Stimulated activated CD4-positive, alpha-beta T cell treated with anti-CD3 and anti-CD28 coated beads, Interleukin-1b, Interleukin-23, amount 100 ng/mL, for 48 hours (primary cell): ENCODE data around the gene ATAT1.

ENCODE experiments used
- DNase-seq: peaks from one replicate; pipeline ENCODE4 v3.0.0-alpha.2; 2020

The ATAT1 gene

DNA sequence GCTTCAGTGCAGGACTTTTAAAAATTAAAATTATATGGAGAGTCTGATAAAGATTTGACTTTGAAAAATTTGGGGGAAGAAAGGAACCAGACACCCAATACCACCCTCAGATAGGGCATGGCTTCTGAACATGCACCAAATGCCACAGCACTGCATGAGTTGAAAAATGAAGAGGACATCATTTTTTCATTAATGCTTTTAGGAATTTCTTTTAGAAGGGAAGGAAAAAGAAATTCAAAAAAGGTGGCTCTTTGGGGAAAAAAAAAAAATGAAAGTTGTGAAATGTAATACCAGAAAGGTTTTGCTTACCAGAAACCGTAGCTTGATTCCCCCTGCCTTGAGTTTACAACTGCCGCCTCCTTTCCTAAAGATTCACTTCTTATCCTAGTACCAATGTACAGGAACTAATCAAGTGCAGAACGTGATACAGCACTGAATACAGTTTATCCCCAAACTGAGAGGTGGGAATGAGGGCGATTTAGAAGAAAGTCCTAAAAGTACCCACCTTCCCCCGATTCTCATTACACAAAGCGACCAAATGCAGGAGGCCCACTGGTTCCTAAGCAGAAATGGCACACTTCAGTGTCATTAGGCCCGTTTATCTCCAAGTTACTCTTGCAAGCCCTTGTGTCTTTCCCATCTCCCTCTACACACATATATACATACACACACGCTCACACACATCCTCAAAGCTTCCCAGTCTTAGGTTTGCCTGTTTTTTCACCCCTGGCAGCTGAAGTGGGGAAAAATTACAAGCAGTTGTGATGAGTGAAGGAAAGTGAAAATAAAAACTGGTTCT, 12.4 kb upstream of the ATAT1 start:
- DNase-seq = no peak

- DNase-seq = peak; percentile 87
Measured at GRCh38 chr6:30614843-30615218, 11.8 kb upstream of the ATAT1 start.

GRCh38 chr6:30615219-30615957, 11.3 kb upstream of the ATAT1 start:
- DNase-seq = peak; percentile 28

DNA sequence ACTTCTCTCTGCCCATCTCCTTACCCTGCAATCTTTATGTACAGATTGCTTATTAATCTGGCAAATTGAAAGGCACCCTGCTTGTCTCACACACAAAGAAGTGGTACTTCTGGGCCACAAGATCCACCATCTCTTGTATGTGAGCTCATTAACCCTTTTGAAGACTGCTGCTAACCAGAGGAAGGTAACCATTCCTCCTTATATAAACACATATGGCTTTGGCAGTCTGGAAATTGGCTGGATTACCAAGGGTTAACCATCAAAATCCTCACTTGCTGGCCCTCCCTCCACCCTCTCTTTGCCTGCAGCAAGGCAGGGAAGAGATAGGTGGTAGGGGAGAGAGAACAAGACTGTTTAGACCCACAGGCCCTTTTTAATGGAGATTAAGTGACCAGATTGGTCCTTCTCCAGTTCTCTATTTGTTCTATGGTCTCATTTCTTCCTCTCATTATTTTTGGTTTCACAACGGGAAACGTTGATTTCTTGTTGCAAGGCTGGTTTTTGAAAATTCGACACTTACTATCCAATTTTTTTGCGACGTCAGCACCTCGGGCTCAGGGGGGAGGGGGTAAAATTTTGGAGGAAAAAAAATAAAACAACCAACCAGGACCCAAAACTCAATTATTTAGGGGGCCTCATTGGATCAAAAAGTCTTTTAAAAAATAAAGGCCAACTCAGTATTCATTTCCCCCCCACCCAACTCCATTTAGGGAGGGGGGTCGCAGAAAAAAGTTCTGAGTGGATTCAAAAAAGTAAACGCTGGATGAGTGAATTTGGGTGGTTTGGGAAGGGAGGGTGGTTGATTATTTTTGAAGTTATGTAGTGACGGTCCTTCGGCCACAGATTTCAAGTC, 10.5 kb upstream of the ATAT1 start:
- DNase-seq = no peak

GRCh38 chr6:30616811-30617564, 9.7 kb upstream of the ATAT1 start, which contains the start of gene PPP1R10:
Gene PPP1R10 (minus strand): TSS chr6:30617243. CDS start chr6:30609944, 7,299 bp downstream.
- peak; percentile 99 for DNase-seq

- peak; percentile 98 for DNase-seq
Measured at GRCh38 chr6:30617565-30618269, 9.0 kb upstream of the ATAT1 start, which contains the start of gene MRPS18B. Gene MRPS18B (plus strand): TSS chr6:30617840. CDS start chr6:30617866, 26 bp downstream.

GRCh38 chr6:30618270-30618797, 8.3 kb upstream of the ATAT1 start:
- DNase-seq = no peak

DNA sequence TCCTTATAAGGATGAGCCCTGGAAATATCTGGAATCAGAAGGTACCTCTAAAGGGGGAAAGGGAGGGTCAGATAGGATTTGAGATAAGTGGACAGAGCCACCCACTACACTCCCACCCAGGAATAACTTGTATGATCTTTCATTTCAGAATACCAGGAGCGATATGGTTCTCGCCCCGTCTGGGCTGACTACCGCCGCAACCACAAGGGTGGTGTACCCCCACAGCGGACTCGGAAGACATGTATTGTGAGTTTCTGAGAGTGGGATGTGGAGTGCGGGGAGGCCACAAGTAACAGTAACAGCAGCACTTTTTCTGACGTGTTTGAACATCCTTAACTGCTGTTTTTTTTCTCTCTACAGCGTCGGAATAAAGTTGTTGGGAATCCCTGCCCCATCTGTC, 7.1 kb upstream of the ATAT1 start:
- DNase-seq = no peak

- no peak for DNase-seq
Measured at GRCh38 chr6:30625511-30625910, 1.2 kb upstream of the ATAT1 start.

DNA sequence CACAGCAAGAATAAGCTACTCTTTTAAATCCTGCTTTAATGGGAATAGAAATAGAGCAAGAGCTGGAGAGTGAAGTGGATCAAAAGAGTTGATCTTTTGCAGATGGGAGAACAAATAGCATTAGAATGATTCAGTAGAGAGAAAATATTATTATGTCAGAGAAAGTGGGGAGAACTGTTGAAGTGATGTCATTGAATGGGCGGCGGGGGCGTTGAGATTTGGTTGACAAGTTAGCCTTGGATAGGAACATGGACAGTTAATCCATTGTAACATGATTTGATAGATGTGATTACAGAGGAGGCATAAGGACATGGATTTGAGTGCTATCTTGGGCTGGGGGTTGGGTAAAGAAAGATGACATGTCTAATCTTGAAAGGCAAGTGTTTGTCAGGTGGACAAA, 9.2 kb downstream of the ATAT1 start:
- no peak for DNase-seq

GRCh38 chr6:30640481-30640880, 13.8 kb downstream of the ATAT1 start:
- DNase-seq = no peak

DNA sequence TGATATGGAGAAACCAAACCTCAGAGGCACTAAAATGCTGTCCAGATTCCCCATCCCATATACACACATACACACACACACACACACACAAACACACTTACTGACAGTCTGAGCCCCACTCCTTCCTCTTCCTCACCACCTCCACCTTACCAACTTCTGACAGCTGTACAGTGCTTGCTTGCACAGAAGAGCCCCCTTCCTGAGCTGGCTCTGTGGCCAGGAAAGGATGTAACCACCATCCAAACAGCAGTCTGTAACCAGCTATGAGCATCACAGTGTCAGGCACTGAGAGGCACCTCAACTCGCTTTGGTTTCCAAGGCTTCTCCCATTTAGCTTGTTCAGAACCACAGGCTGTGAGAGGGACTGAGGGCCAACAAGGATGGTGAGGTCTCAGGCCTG, 14.4 kb downstream of the ATAT1 start:
- DNase-seq = no peak

DNA sequence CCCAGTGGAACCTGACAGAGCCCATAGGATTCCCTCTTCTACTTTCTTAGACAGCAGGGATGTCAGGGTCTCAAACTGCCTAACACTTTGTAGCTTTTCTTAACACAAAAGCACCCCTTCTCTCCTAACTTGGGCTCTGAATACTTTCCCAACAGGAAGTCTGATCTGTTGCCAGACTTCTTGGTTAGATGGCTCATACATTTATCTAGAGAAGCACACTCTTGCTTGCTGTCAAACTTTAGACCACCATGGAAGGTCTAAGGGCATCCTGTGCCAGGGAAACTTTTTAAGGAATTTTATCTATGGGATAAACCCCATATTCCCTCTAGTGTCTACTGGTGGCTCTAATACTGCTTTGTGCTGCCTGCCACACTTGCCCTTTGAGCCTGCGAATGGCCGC, 17.0 kb downstream of the ATAT1 start:
- no peak for DNase-seq

DNA sequence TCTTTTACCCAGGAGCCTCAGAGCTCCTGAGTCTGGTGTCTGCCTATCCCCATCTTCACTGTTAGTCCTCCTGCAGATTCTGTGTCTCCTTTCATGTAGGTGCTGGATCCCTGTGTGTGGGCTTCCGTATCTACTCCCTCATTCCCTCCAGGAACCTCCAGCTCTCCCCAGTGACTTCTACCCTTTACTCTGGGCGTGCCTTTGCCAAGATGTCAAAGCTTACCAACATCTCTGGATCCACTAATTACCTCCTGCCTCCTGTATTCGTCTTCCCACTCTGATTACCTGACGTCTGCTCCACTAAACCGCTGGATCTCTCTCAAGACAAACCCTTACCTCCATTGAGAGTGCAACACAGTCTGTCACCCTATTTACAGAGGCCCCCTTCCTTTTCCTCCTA, 18.1 kb downstream of the ATAT1 start:
- no peak for DNase-seq

DNA sequence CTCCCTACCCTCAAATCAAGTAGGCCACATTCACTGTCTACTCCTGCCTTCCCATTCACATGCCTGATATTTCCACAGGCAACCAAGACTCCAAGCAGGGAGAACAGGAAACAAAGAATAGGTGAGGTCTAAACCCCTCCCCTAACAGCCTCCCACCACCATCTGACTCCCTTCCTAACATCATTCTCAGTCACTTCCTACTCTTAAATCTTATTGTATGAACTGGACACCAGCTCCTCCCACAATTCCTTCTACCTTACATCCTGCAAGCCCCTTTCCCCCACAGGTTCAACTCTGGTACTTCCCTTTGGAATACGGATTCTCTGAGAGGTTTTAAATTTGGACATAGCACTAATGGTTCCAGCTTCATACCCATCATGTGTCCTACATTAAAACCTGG, 19.3 kb downstream of the ATAT1 start:
- DNase-seq = no peak

DNA sequence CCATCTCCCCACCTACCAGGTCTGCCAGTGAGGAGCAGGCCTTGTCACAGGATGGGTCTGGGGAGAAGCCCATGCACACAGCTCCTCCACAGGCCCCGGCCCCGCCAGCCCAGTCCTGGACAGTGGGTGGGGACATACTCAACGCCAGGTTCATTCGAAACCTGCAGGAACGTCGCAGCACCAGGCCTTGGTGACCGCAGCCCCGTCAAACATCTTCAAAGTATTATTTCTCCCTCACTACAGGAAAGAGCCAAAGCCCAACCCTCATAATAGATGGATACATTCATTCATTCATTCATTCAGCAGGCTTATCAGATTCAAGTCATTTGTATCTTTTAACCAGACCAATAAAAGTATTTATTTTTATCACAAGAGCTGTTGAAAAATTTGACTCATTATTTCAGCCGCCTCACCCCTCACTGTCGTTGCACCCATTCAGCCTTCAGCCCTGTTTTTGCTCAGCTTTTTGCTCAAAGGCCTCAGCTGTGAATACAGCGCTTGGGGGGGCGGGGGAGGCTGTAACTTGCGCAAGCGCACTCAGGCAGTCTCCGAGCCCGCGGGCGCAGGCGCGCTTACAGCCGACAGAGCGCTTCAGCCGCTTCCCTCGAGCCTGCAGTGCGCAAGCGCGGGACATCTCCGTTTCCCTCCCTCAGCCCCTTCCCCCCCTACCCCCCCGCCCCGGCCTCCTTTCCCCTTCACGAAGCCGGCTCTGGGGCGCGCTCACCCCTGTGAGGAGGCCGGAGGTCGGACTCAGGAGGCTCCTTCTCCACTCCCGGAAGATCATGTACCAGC, 20.0 kb downstream of the ATAT1 start, which contains the start of gene C6orf136:
Gene C6orf136, plus strand, starts transcription at position 684 of the 792 bp plus-strand sequence. Its CDS starts 99 bp downstream, at position 783.
- DNase-seq = peak; percentile 94

DNA sequence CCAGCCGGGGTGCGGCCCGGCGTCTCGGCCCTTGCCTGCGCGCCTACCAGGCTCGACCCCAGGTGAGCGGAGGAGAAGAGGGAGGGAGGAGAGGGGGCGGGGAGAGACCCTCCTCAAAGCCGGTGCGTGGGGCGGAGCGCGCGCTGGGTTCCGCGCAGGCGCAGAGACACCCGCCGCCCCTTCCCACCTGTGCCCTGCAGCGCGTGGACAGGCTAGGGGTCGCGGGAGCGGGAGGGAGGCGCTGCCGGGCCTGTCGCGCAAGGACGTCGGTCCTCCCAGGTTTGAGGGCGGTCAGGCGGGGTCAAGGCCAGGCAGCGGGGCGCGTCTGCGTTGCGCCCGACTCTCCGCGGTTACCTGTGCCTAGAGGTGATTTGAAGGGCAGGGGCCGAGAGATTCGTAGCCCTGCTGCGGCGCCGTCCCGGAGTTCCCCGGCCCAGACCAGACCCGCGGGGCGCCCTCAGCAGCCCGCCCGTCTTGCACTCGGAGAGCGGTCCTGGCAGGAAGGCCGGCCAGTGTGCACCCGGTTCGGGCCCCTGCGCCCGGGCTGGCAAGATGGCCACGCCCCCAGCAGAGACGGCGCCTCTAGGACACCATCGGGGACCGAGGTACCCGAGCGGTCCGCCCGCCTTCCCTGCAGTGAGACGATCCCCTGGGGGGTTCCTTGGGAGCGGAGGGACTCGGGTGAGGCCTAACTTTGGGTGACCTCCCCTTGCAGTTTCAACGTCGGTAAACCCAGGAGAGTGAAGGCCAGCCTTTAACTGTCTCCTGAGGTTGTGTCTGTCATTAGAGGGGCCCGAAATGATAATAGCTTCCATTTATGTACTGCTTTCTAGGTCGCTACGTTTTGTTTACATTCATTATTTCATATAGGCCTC, 20.8 kb downstream of the ATAT1 start:
- peak; percentile 80 for DNase-seq

GRCh38 chr6:30651143-30651542, 24.5 kb downstream of the ATAT1 start:
- DNase-seq = no peak
